ENCODE data around the gene LRRC8D.

LRRC8D gene

DNA sequence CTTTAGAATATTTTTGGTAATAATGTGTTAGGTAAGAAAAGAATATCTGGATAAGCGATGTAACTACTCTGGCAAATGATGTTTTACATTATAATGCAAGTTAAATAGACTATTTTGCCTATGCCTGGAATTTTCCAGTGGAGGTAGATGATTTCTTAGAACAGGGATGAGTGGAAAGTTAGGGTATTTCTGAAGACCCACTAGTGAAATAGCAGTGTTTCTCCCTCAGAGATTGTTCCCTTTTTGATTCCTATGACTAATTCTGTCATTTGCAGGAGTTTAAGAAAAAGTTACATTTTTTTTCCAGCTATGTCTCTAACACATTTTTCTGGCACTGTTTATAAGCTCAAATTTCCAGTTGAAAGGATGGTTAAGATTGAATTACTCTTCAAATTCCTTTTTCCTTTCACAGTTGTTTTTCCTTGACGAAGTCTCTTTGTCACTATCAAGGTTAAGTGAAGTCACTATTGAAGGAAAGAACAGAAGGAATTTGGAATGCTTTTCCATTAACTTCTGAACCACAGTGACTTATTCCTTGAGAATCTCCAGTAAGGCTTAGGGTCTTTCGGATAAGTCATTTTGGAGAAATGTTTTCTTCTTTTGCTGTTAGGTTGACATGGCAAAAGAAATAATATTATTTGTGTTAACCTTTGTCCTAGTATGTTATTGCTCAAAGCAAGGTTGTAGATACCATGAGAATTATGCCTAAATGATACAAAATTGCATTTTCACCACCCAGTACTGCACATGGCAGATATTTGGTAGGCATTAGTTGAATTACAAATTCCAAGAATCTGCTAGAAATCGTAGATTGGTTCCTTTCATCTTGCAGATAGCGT, 131.2 kb downstream of the LRRC8D start:
- no peak for DNase-seq (ENCODE audit: insufficient read length)
- TF ChIP-seq TAF1 (IDR thresholded peaks at IDR 0.05; ENCODE audit: borderline replicate concordance, low read depth, low read length) (no peak), POLR2AphosphoS5 (IDR thresholded peaks at IDR 0.05; ENCODE audit: low read depth, low read length) (no peak), POLR2A (IDR thresholded peaks at IDR 0.05; ENCODE audit: low read depth, low read length) (no peak)
- no peak for FAIRE-seq

DNA sequence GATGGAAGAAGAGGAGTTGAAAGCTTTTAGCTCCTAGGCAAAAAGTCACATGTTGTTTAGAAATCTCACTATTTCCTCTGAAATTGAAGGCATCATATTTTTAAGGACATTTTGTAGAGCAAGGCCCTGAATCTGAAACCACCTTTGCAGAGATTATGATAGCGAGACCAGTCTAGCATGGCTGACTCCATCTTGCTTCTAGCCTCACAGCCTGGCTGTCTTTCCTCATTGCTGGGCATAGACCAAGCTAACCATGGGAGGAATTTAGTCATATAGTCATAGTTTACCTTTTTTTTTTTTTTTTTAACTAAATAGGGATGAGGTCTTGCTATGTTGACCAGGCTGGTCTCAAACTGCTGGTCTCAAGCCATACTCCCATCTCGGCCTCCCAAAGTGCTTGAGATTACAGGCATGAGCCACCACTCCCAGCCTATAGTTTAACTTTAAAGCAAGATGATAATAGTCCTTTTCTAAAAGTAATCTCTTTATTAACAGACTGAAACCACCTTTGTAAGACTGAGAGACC, 131.8 kb downstream of the LRRC8D start:
- FAIRE-seq (no peak), DNase-seq (ENCODE audit: insufficient read length) (no peak)
- no peak for TF ChIP-seq POLR2A (IDR thresholded peaks at IDR 0.05; ENCODE audit: low read depth, low read length)
- TF ChIP-seq POLR2AphosphoS5 (IDR thresholded peaks at IDR 0.05; ENCODE audit: low read depth, low read length), result no peak
- no peak for TF ChIP-seq TAF1 (IDR thresholded peaks at IDR 0.05; ENCODE audit: borderline replicate concordance, low read depth, low read length)

DNA sequence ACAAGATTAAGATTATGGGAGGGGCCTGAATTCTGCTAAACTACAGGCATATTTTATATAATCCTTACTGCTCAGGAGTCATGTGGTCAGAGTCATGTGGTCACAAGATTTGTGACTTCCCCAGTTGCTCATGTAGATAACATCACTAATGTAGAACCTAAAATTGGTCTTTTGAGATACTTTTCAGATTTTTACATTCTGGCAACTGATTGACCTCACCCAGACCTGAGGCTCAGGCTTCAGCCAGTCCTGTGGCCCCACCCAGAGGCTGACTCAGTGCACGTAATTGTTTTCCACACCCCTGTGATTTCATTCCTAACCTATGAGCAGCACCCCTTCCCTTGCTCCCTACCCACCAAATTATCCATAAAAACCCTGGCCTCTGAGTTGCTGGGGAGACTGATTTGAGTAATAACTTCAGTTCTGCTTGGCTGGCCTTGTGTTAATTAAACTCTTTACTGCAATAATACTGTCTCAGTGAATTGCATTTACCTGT, 132.3 kb downstream of the LRRC8D start:
- FAIRE-seq, result no peak
- TF ChIP-seq TAF1 (IDR thresholded peaks at IDR 0.05; ENCODE audit: borderline replicate concordance, low read depth, low read length) (no peak), POLR2A (IDR thresholded peaks at IDR 0.05; ENCODE audit: low read depth, low read length) (no peak), POLR2AphosphoS5 (IDR thresholded peaks at IDR 0.05; ENCODE audit: low read depth, low read length) (no peak)
- no peak for DNase-seq (ENCODE audit: insufficient read length)

DNA sequence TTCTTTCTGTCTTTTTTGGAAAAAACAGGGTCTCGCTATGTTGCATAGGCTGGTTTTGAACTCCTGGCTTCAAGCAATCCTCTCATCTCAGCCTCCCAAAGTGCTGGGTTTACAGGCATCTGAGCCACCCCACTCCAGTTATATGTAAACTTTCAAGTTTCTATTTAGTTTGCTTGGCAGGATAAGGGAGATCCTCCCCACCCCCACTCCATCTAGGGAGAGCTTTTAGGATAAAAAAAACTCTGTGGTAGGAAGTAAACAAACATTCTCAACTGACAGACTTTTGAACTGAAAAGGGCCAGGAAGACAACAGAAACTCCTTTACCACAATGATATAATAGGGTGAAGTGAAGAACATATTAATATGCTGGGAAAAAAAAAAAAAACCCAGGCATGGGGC, 133.1 kb downstream of the LRRC8D start:
- DNase-seq (ENCODE audit: insufficient read length) (no peak), FAIRE-seq (no peak)
- TF ChIP-seq POLR2AphosphoS5 (IDR thresholded peaks at IDR 0.05; ENCODE audit: low read depth, low read length), result no peak
- TF ChIP-seq TAF1 (IDR thresholded peaks at IDR 0.05; ENCODE audit: borderline replicate concordance, low read depth, low read length), result no peak
- TF ChIP-seq POLR2A (IDR thresholded peaks at IDR 0.05; ENCODE audit: low read depth, low read length), result no peak

DNA sequence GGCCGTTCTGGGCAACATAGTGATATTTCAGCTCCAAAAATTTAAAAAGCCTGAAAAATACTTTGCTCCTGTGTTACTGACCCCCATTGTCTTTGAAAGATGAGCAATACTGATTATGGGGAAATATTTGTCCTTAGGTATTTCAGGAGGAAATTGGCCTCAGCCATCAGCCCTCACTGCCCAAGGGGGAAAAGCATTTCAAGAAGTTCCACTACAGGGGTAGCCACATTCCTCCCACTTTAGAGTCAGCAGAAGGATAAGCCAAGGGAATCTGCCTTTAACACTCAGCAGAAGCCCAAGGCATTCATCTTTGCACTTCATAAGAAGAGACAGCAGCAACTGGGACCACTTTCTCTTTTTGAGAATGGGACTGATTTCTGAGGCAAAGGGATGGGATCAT, 133.6 kb downstream of the LRRC8D start:
- FAIRE-seq (no peak), DNase-seq (ENCODE audit: insufficient read length) (no peak)
- TF ChIP-seq POLR2A (IDR thresholded peaks at IDR 0.05; ENCODE audit: low read depth, low read length) (no peak), POLR2AphosphoS5 (IDR thresholded peaks at IDR 0.05; ENCODE audit: low read depth, low read length) (no peak), TAF1 (IDR thresholded peaks at IDR 0.05; ENCODE audit: borderline replicate concordance, low read depth, low read length) (no peak)

DNA sequence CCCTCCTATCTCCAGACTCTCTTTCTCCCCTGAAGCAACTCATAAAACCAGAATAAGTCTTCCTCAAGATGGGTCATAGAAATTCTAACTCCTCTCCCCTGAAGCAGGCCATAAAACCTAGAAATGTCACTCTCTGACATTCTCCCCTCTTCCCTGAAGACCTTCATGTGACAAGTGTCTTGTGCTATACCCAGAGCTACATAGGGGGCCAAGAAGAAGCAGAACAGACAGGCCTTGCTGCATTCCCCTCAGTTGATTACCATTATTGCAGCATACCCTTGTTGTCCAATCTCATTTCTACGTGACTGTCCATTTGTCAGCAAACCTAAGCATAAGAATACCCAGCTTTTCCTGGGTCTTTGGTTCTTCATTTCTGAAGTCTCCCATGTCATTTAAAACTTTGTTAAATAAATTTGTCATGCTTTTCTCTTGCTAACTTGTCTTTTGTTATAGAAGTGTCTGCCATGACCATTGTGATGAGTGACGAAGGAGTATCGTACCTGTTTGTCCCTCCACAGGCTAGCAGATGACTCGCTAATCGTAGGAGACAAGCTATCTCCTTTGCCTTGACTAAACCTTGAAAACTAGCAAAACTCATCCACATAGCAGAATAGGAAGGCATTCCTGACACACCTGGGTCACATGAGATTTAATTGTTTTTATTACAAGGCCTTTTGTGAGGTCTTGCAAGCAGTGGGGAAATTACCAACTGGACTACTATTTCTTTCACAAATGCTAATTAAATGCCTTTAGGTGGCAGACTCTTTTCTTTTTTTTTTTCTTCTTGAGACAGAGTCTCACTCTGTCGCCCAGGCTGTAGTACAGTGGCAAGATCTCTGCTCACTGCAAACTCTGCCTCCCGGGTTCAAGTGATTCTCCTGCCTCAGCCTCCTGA, 134.7 kb downstream of the LRRC8D start:
- DNase-seq (ENCODE audit: insufficient read length) (no peak), FAIRE-seq (no peak)
- TF ChIP-seq POLR2AphosphoS5 (IDR thresholded peaks at IDR 0.05; ENCODE audit: low read depth, low read length) (no peak), TAF1 (IDR thresholded peaks at IDR 0.05; ENCODE audit: borderline replicate concordance, low read depth, low read length) (no peak), POLR2A (IDR thresholded peaks at IDR 0.05; ENCODE audit: low read depth, low read length) (no peak)

DNA sequence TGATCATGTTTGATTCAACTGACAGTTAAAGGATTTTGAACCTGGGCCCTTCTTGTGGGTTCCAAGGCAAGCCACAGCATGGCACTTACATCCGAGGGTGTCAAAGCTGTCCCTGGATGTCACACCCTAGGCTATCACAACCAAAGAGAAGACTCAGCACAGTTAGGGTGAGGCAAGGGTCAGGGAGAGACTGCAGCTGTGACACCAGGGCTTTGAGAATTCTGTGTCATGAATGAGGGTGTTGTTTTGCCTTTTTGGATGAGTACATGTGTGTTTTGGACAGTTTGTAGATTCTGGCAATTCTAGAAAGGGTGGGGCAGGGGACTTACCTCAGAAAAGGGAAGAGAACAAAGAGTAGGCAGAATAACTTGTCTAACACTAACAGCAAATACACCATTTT, 136.3 kb downstream of the LRRC8D start:
- FAIRE-seq, result peak; percentile 67
- DNase-seq (ENCODE audit: insufficient read length), result no peak
- TF ChIP-seq POLR2AphosphoS5 (IDR thresholded peaks at IDR 0.05; ENCODE audit: low read depth, low read length), result no peak
- no peak for TF ChIP-seq TAF1 (IDR thresholded peaks at IDR 0.05; ENCODE audit: borderline replicate concordance, low read depth, low read length)
- TF ChIP-seq POLR2A (IDR thresholded peaks at IDR 0.05; ENCODE audit: low read depth, low read length), result no peak

DNA sequence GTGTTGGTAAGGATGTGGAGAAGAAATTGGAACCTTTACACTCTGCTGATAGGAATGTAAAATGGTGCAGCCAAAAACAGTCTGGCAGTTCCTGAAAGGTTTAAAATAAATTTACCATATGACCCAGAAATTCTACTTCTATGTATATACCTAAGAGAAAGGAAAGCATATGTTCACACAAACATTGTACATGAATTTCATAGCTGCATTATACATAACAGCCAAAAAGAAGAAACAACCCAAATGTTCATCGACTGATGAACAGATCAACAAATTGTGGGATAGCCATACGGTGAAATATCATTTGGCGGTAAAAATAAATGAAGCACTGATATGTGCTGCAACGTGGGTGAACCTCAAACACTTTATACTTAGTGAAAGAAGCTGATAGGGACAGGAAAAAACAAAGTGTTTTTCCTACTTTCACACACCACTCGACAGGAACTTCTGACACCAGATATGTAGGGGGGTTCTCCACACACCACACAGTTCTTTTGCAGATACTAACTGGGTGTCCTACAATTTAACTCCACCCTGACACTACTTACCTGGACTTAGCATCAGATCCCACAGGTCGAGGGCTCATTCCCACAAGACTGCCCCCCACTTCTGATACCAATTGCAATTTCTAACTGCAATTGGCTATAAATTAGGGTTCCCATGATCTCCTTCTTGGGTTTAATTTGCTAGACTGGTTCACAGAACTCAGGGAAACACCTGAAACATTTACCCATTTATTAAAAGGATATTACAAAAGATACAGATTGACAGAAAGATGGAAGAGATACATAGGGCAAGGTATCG, 138.2 kb downstream of the LRRC8D start:
- FAIRE-seq (no peak), DNase-seq (ENCODE audit: insufficient read length) (no peak)
- TF ChIP-seq TAF1 (IDR thresholded peaks at IDR 0.05; ENCODE audit: borderline replicate concordance, low read depth, low read length) (no peak), POLR2A (IDR thresholded peaks at IDR 0.05; ENCODE audit: low read depth, low read length) (no peak), POLR2AphosphoS5 (IDR thresholded peaks at IDR 0.05; ENCODE audit: low read depth, low read length) (no peak)

DNA sequence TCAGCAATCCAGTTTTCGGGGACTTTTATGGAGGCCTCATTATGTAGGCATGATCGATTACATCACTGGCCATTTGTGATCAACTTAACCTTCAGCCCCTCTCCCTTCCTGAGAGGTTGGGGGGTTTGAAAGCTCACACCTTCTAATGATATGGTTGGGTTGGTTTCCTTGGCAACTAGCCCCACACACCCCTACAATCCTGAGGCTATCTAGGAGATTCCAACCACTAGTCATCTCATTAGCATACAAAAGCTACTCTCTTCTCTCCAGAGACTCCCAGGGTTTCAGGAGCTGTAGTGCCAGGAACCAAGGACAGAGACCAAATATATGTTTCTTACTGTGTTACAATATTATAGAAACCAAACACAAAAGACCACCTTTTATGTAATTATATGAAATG, 138.9 kb downstream of the LRRC8D start:
- DNase-seq (ENCODE audit: insufficient read length), result no peak
- FAIRE-seq, result no peak
- no peak for TF ChIP-seq POLR2A (IDR thresholded peaks at IDR 0.05; ENCODE audit: low read depth, low read length)
- TF ChIP-seq TAF1 (IDR thresholded peaks at IDR 0.05; ENCODE audit: borderline replicate concordance, low read depth, low read length), result no peak
- TF ChIP-seq POLR2AphosphoS5 (IDR thresholded peaks at IDR 0.05; ENCODE audit: low read depth, low read length), result no peak

DNA sequence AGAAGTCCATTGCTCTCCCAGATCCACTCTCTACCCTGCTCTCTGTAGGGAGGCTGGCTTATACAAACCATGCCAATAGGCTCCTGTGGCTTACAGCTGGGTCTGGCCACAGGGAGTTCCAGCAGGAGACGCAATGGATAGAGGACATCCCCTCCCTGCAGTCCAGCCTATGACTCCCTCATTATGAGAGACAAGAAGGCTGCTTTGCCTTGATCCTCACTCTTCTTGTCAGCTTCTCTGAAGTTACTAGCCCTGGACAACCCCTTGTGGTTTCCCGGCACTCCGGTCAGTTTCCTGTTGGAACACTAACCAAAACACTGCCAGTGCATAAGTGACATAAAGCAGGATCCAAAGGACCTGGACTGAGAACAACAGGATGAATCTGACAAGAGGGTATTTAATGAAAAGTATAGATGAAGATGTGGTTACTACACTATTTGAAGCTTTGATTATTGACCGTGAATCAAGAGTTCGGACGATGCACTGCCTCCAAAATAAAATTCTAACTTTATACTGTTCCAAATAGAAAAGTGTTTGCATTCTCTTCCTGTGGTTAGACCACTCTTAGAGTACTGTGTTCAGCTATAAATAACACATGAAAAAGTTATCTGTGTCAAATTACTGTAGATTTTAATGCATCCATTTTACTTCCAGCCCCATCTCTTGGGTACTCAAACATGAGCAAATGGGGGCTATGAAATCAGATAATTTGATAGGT, 141.4 kb downstream of the LRRC8D start:
- TF ChIP-seq POLR2AphosphoS5 (IDR thresholded peaks at IDR 0.05; ENCODE audit: low read depth, low read length) (no peak), TAF1 (IDR thresholded peaks at IDR 0.05; ENCODE audit: borderline replicate concordance, low read depth, low read length) (no peak), POLR2A (IDR thresholded peaks at IDR 0.05; ENCODE audit: low read depth, low read length) (no peak)
- DNase-seq (ENCODE audit: insufficient read length) (no peak), FAIRE-seq (no peak)

Data from GM12892 (cell line).